ENCODE results near the gene COL4A1.

The COL4A1 gene

GRCh38 chr13:110257408-110257807, 49.5 kb downstream of the COL4A1 start:
- DNase-seq (ENCODE audit: low spot score): no peak

GRCh38 chr13:110256126-110256905, 50.6 kb downstream of the COL4A1 start:
- no peak for DNase-seq (ENCODE audit: low spot score)

- DNase-seq (ENCODE audit: low spot score): no peak
Measured at GRCh38 chr13:110254751-110255553, 52.0 kb downstream of the COL4A1 start.

GRCh38 chr13:110254151-110254679, 52.7 kb downstream of the COL4A1 start:
- DNase-seq (ENCODE audit: low spot score): no peak

- no peak for DNase-seq (ENCODE audit: low spot score)
Measured at GRCh38 chr13:110251193-110251819, 55.7 kb downstream of the COL4A1 start.

GRCh38 chr13:110250258-110250891, 56.6 kb downstream of the COL4A1 start:
- DNase-seq (ENCODE audit: low spot score): no peak

GRCh38 chr13:110249326-110249725, 57.6 kb downstream of the COL4A1 start:
- no peak for DNase-seq (ENCODE audit: low spot score)

GRCh38 chr13:110248449-110249143, 58.4 kb downstream of the COL4A1 start:
- no peak for DNase-seq (ENCODE audit: low spot score)

GRCh38 chr13:110246530-110246929, 60.4 kb downstream of the COL4A1 start:
- no peak for DNase-seq (ENCODE audit: low spot score)

- DNase-seq (ENCODE audit: low spot score): no peak
Measured at GRCh38 chr13:110245416-110245899, 61.5 kb downstream of the COL4A1 start.

- no peak for DNase-seq (ENCODE audit: low spot score)
Measured at GRCh38 chr13:110244976-110245375, 62.0 kb downstream of the COL4A1 start.

GRCh38 chr13:110244071-110244830, 62.7 kb downstream of the COL4A1 start:
- DNase-seq (ENCODE audit: low spot score): no peak

GRCh38 chr13:110242615-110243014, 64.3 kb downstream of the COL4A1 start:
- no peak for DNase-seq (ENCODE audit: low spot score)

- no peak for DNase-seq (ENCODE audit: low spot score)
Measured at GRCh38 chr13:110240943-110241342, 66.0 kb downstream of the COL4A1 start.

GRCh38 chr13:110240352-110240751, 66.6 kb downstream of the COL4A1 start:
- DNase-seq (ENCODE audit: low spot score): no peak

- no peak for DNase-seq (ENCODE audit: low spot score)
Measured at GRCh38 chr13:110239280-110240125, 67.5 kb downstream of the COL4A1 start.

- DNase-seq (ENCODE audit: low spot score): no peak
Measured at GRCh38 chr13:110238818-110239195, 68.2 kb downstream of the COL4A1 start.

- DNase-seq (ENCODE audit: low spot score): no peak
Measured at GRCh38 chr13:110237875-110238817, 68.8 kb downstream of the COL4A1 start.
